GDM1 (cell line): ENCODE data around the gene TOM1L2.

Experiments
- DNase-seq: peaks from one replicate; lab custom pipeline; 2025; lab: John Stamatoyannopoulos, UW

Gene TOM1L2

GRCh38 chr17:17835415-17836249 is 136.6 kb downstream of the TOM1L2 start:
- DNase-seq = no peak

- DNase-seq = no peak
Observed at GRCh38 chr17:17834974-17835373, 137.2 kb downstream of the TOM1L2 start.

- no peak for DNase-seq
Observed at GRCh38 chr17:17833658-17834357, 138.4 kb downstream of the TOM1L2 start.

GRCh38 chr17:17832032-17832363 is 140.2 kb downstream of the TOM1L2 start:
- no peak for DNase-seq

- DNase-seq = no peak
Observed at GRCh38 chr17:17831208-17832031, 140.8 kb downstream of the TOM1L2 start.

GRCh38 chr17:17830740-17831207 is 141.4 kb downstream of the TOM1L2 start:
- DNase-seq = no peak

GRCh38 chr17:17830269-17830567 is 142.0 kb downstream of the TOM1L2 start:
- no peak for DNase-seq

- no peak for DNase-seq
Observed at GRCh38 chr17:17827826-17828621, 144.2 kb downstream of the TOM1L2 start.

- DNase-seq = no peak
Observed at GRCh38 chr17:17826942-17827785, 145.0 kb downstream of the TOM1L2 start.

- DNase-seq = peak; percentile 27
Observed at GRCh38 chr17:17826342-17826713, 145.9 kb downstream of the TOM1L2 start.

GRCh38 chr17:17824783-17825614 is 147.2 kb downstream of the TOM1L2 start:
- DNase-seq = peak; percentile 62

GRCh38 chr17:17824119-17824782 is 147.9 kb downstream of the TOM1L2 start:
- DNase-seq = no peak

- DNase-seq = peak; percentile 82
Observed at GRCh38 chr17:17823433-17824118, 148.6 kb downstream of the TOM1L2 start.

- DNase-seq = no peak
Observed at GRCh38 chr17:17822616-17823015, 149.6 kb downstream of the TOM1L2 start.

- no peak for DNase-seq
Observed at GRCh38 chr17:17822189-17822588, 150.0 kb downstream of the TOM1L2 start.

GRCh38 chr17:17820463-17821158 is 151.6 kb downstream of the TOM1L2 start:
- DNase-seq = no peak

- DNase-seq = no peak
Observed at GRCh38 chr17:17820046-17820445, 152.2 kb downstream of the TOM1L2 start.

- DNase-seq = no peak
Observed at GRCh38 chr17:17819561-17819995, 152.6 kb downstream of the TOM1L2 start.
